ENCODE measurements around the gene NRIP1. TPM values are rescaled to one million over a fixed set of nuclear protein-coding genes. Genes with fewer than 3 reads are reported as not detected.

Gene NRIP1
- total and polyA plus RNA-seq, 10 of the 15 experiments (the other 5 are each of a cell fraction or from before 2014, with no cell fraction given), result 2.9 to 26.1 (median 9.3) TPM

DNA sequence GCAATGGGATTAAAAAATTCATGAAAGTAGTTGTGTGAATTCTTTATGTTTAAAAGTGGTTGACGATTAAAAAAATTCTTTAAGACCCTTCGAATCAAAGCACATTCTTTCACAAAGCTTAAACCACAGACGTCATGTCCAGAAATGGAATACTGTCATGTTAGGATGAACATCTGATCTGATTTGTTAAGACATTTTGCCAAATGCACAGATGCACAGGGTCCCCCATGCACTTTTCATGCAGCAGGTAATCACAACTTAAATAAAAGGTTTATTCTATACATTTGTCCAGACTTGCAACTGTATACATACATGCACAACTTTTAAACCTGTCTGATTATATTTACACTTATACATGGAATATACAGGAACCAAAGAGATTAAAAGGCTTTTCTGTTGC is 103.3 kb downstream of the NRIP1 start:
- 29% methylated on average over 3 of the region's 3 CpGs for WGBS (ENCODE audit: insufficient coverage, insufficient replicate concordance, low lambda C conversion rate, missing lambda C conversion rate)
- FAIRE-seq (no peak), ATAC-seq (no peak), DNase-seq (ENCODE audit: low read depth, low spot score) (no peak)
- SMC1A ChIA-PET (ENCODE audit: uncharacterized antibody, unreplicated experiment), result no interaction called here
- RAD21 ChIA-PET (ENCODE audit: unreplicated experiment), result no interaction called here
- TF ChIP-seq ZZZ3 (IDR thresholded peaks at IDR 0.05; ENCODE audit: control insufficient read depth, insufficient read length, low read depth) (no peak), CREM (IDR thresholded peaks at IDR 0.05; ENCODE audit: low read depth) (no peak), TCF3 (IDR thresholded peaks at IDR 0.05; ENCODE audit: borderline replicate concordance, insufficient read depth, low read depth, low read length) (no peak), TBL1XR1 (IDR thresholded peaks at IDR 0.05; ENCODE audit: low read depth, low read length) (no peak)
- TF ChIP-seq, protein P1, sequence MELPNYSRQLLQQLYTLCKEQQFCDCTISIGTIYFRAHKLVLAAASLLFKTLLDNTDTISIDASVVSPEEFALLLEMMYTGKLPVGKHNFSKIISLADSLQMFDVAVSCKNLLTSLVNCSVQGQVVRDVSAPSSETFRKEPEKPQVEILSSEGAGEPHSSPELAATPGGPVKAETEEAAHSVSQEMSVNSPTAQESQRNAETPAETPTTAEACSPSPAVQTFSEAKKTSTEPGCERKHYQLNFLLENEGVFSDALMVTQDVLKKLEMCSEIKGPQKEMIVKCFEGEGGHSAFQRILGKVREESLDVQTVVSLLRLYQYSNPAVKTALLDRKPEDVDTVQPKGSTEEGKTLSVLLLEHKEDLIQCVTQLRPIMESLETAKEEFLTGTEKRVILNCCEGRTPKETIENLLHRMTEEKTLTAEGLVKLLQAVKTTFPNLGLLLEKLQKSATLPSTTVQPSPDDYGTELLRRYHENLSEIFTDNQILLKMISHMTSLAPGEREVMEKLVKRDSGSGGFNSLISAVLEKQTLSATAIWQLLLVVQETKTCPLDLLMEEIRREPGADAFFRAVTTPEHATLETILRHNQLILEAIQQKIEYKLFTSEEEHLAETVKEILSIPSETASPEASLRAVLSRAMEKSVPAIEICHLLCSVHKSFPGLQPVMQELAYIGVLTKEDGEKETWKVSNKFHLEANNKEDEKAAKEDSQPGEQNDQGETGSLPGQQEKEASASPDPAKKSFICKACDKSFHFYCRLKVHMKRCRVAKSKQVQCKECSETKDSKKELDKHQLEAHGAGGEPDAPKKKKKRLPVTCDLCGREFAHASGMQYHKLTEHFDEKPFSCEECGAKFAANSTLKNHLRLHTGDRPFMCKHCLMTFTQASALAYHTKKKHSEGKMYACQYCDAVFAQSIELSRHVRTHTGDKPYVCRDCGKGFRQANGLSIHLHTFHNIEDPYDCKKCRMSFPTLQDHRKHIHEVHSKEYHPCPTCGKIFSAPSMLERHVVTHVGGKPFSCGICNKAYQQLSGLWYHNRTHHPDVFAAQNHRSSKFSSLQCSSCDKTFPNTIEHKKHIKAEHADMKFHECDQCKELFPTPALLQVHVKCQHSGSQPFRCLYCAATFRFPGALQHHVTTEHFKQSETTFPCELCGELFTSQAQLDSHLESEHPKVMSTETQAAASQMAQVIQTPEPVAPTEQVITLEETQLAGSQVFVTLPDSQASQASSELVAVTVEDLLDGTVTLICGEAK (IDR thresholded peaks at IDR 0.05; ENCODE audit: borderline replicate concordance), result no peak
- TF ChIP-seq, protein P2, sequence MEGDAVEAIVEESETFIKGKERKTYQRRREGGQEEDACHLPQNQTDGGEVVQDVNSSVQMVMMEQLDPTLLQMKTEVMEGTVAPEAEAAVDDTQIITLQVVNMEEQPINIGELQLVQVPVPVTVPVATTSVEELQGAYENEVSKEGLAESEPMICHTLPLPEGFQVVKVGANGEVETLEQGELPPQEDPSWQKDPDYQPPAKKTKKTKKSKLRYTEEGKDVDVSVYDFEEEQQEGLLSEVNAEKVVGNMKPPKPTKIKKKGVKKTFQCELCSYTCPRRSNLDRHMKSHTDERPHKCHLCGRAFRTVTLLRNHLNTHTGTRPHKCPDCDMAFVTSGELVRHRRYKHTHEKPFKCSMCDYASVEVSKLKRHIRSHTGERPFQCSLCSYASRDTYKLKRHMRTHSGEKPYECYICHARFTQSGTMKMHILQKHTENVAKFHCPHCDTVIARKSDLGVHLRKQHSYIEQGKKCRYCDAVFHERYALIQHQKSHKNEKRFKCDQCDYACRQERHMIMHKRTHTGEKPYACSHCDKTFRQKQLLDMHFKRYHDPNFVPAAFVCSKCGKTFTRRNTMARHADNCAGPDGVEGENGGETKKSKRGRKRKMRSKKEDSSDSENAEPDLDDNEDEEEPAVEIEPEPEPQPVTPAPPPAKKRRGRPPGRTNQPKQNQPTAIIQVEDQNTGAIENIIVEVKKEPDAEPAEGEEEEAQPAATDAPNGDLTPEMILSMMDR (IDR thresholded peaks at IDR 0.05 in 2 of 3, conservative IDR thresholded peaks at IDR 0.05 in 1 of 3; ENCODE audit: control insufficient read depth in 2 of 3, extremely low read depth in 1 of 3, insufficient read depth in 1 of 3, low read depth in 3 of 3, low read length in 3 of 3), result no peak
- TF ChIP-seq, protein P3, sequence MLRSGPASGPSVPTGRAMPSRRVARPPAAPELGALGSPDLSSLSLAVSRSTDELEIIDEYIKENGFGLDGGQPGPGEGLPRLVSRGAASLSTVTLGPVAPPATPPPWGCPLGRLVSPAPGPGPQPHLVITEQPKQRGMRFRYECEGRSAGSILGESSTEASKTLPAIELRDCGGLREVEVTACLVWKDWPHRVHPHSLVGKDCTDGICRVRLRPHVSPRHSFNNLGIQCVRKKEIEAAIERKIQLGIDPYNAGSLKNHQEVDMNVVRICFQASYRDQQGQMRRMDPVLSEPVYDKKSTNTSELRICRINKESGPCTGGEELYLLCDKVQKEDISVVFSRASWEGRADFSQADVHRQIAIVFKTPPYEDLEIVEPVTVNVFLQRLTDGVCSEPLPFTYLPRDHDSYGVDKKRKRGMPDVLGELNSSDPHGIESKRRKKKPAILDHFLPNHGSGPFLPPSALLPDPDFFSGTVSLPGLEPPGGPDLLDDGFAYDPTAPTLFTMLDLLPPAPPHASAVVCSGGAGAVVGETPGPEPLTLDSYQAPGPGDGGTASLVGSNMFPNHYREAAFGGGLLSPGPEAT (IDR thresholded peaks at IDR 0.05; ENCODE audit: low read depth), result no peak
- Histone ChIP-seq H3K9me3 (replicated peaks; ENCODE audit: control insufficient read depth, insufficient read depth, low read length) (no peaks in the 10 kb centered on the region), H3K27ac (ENCODE audit: control insufficient read depth, insufficient read depth) (no peak overlapping the region), H3K36me3 (ENCODE audit: control insufficient read depth in 2 of 2, insufficient read depth in 2 of 2, low read length in 1 of 2) (no peaks in the 10 kb centered on the region; a peak in 1 of 4 replicates), H2AFZ (ENCODE audit: control insufficient read depth, low read depth, low read length) (no peak overlapping the region), H3K9ac (ENCODE audit: control insufficient read depth, insufficient read depth, low read length) (no peak overlapping the region), H3K4me1 (ENCODE audit: control insufficient read depth, insufficient read depth, low read length) (no peaks in the 10 kb centered on the region), H3K4me2 (ENCODE audit: control insufficient read depth, insufficient read depth) (no peak overlapping the region), H3K4me3 (no peak overlapping the region), H3K79me2 (ENCODE audit: control insufficient read depth, insufficient read depth, low read length) (no peaks in the 10 kb centered on the region), H4K20me1 (ENCODE audit: control insufficient read depth, insufficient read depth) (no peaks in the 10 kb centered on the region), H3K27me3 (replicated peaks in 1 of 2; ENCODE audit: control insufficient read depth in 2 of 2, insufficient read depth in 2 of 2, low read length in 1 of 2) (no peaks in the 10 kb centered on the region)
- intact Hi-C loops (cut with micrococcal nuclease; ENCODE audit: unreplicated experiment) (no loop called here), in situ Hi-C loops (cut with MboI) (no loop called here)
- BruUV-seq (replicated peaks), result no TSS peak
- CTCF ChIA-PET, result no interaction called here
- POLR2A ChIA-PET, result no interaction called here

All from GM12878 (cell line).